ENCODE measurements around the gene TRDN. TPM values are rescaled to one million over a fixed set of nuclear protein-coding genes. Genes with fewer than 3 reads are reported as not detected.

TRDN gene
- total RNA-seq, 2 donors from 2014 or later = 1.9 to 2.2 TPM

DNA sequence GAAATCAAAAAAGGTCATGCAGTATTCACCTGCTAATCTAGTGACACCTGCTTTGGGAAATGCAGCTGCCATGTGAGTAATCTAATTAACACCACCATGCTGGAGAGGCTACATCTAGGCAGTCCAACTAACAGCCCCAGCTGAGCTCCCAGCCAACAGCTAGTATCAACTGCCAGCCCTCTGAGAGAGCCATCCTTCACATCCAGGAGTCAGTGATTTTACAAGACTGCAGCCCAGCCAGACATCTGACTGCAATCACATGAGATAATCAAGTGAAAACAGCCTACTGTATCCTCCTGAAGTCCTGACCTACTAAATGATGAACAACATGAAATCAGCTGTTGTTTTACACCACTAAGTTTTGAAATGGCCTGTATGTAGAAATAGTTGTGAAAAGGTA, 298.4 kb downstream of the TRDN start:
- intact Hi-C loops (cut with DNase I) = no loop called here
- no peaks in the 10 kb centered on the region for H3K27me3 ChIP-seq (replicated peaks; ENCODE audit: insufficient read depth)
- no peak overlapping the region for H3K4me3 ChIP-seq
- no peak for DNase-seq (ENCODE audit: low spot score)
- TF ChIP-seq POLR2A (IDR thresholded peaks at IDR 0.05) = no peak
- TF ChIP-seq CTCF (IDR thresholded peaks at IDR 0.05) = no peak
- TF ChIP-seq POLR2AphosphoS5 (IDR thresholded peaks at IDR 0.05) = no peak
- no peak overlapping the region for H3K27ac ChIP-seq
- no peaks in the 10 kb centered on the region for H3K36me3 ChIP-seq
- no peaks in the 10 kb centered on the region for H3K9me3 ChIP-seq
- H3K4me1 ChIP-seq (replicated peaks) = no peaks in the 10 kb centered on the region

DNA sequence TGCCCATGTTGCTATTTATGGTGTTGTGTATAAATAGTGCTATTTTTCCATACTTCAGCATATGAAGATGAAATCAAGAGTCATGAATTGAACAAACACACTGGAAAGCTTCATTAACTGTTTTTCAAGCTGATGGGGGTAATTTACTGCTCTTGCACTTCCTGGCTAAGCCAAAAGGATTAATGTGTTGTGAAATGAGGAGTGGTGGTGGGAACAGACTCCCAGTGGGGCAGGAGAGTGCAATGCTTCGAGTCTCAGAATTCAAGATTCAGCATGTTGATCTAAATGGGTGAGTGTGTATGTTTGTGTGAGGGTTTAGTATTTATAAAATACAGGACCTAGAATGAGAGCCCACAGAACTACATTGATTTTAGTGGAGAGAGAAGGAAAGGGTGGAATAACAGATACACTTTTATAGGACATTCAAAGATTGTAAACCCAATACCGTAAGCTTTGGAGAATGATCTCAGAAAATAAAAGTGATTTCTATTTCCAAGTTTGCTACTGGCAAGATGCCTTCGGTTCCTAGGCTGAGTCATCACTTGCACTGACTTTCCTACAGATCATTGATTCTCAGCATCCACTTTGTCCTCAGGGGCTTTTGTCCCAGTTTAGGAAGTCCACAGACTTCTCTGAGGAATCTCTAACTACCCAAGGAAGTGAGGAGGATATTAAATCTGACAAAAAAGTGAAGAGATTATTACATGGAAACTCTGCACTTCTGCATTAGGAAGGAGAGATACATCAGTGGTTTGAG, 303.6 kb downstream of the TRDN start:
- Histone ChIP-seq H3K9me3 (no peaks in the 10 kb centered on the region), H3K4me3 (no peak overlapping the region), H3K36me3 (no peaks in the 10 kb centered on the region), H3K27ac (no peak overlapping the region), H3K27me3 (replicated peaks; ENCODE audit: insufficient read depth) (no peaks in the 10 kb centered on the region), H3K4me1 (replicated peaks) (no peaks in the 10 kb centered on the region)
- DNase-seq (ENCODE audit: low spot score) = no peak
- no peak for TF ChIP-seq POLR2AphosphoS5 (IDR thresholded peaks at IDR 0.05)
- WGBS = 30% methylated on average over 3 of the region's 3 CpGs
- intact Hi-C loops (cut with DNase I) = no loop called here

GRCh38 chr6:123332070-123332469, 304.7 kb downstream of the TRDN start:
- Histone ChIP-seq H3K4me1 (replicated peaks) (no peaks in the 10 kb centered on the region), H3K27ac (no peak overlapping the region), H3K4me3 (no peak overlapping the region), H3K9me3 (no peaks in the 10 kb centered on the region), H3K36me3 (no peaks in the 10 kb centered on the region), H3K27me3 (replicated peaks; ENCODE audit: insufficient read depth) (no peaks in the 10 kb centered on the region)
- WGBS = 84% methylated on average over 2 of the region's 2 CpGs
- DNase-seq (ENCODE audit: low spot score) = no peak
- TF ChIP-seq POLR2AphosphoS5 (IDR thresholded peaks at IDR 0.05) = no peak
- TF ChIP-seq POLR2A (IDR thresholded peaks at IDR 0.05) = no peak
- TF ChIP-seq CTCF (IDR thresholded peaks at IDR 0.05) = no peak
- intact Hi-C loops (cut with DNase I) = no loop called here

DNA sequence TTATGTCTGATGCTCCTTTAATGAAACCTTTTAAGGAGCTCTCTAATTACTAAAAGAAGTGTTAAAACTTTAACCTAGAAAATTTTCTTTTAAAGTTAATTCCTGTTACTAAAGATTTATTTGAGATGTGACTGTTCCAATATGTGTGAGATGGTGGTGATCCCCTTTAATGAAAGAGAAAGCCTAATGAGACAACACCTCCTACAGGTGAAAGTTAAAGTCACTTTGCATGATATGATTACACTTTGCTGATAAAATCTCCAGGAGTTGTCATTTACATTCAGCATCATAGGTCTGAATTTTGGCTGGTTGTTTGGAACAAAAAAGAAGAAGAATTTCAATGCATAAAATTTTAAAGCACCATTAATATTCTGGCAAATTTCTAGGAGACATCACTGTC, 307.4 kb downstream of the TRDN start:
- no peak overlapping the region for H3K27ac ChIP-seq
- TF ChIP-seq POLR2AphosphoS5 (IDR thresholded peaks at IDR 0.05) = no peak
- TF ChIP-seq POLR2A (IDR thresholded peaks at IDR 0.05) = no peak
- no peak for TF ChIP-seq CTCF (IDR thresholded peaks at IDR 0.05)
- H3K4me3 ChIP-seq = no peak overlapping the region
- H3K9me3 ChIP-seq = no peaks in the 10 kb centered on the region
- no peaks in the 10 kb centered on the region for H3K36me3 ChIP-seq
- intact Hi-C loops (cut with DNase I) = no loop called here
- DNase-seq (ENCODE audit: low spot score) = no peak
- H3K27me3 ChIP-seq (replicated peaks; ENCODE audit: insufficient read depth) = no peaks in the 10 kb centered on the region
- no peaks in the 10 kb centered on the region for H3K4me1 ChIP-seq (replicated peaks)

DNA sequence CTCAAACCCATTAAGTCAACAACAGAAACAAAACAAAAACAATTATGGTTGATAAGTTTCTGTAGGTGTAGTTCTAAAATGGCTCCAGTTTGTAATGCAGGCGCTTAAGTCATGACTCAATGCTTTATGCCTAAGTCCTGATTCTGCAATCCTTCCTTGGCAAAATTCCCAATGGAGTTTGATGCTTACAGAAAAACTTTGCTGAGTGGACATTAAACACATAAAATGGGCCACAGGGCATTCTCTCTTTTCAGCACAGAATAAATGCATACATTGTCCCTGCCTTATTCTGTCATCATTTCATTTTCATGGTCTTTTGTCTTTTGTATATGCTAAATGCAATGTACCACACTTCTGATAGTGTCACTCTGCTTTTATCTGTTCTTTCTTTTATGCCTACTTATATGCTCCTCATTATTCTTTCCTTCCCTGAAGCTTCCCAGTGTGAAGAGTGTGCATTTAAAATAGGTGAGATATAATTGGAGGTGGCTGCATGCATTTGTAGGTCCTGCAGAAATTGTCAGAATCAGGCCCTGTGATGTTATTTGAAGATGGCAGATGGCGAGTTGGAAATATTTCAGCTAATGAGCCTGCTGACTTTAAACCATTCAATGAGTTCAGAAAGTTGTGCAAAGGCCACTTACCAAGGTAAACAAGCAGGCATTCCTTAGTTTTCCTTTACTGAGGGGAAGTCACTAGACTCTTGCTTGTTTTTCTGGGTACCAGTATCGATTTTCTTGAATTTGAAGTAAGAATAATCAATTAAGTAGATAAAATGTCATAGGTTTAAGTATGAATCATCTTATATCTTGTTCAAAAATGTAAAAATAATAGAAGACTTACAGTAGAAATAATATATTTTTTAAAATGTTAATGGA, 313.1 kb downstream of the TRDN start:
- no peak for DNase-seq (ENCODE audit: low spot score)
- TF ChIP-seq CTCF (IDR thresholded peaks at IDR 0.05) = no peak
- TF ChIP-seq POLR2AphosphoS5 (IDR thresholded peaks at IDR 0.05) = no peak
- no peak for TF ChIP-seq POLR2A (IDR thresholded peaks at IDR 0.05)
- Histone ChIP-seq H3K36me3 (no peaks in the 10 kb centered on the region), H3K27me3 (replicated peaks; ENCODE audit: insufficient read depth) (no peaks in the 10 kb centered on the region), H3K4me3 (no peak overlapping the region), H3K9me3 (no peaks in the 10 kb centered on the region), H3K4me1 (replicated peaks) (no peaks in the 10 kb centered on the region), H3K27ac (no peak overlapping the region)
- WGBS = 86% methylated on average over 3 of the region's 3 CpGs
- intact Hi-C loops (cut with DNase I) = no loop called here
